ENCODE measurements around the gene DNAJC4. TPM values are rescaled to one million over a fixed set of nuclear protein-coding genes. Genes with fewer than 3 reads are reported as not detected.

DNAJC4 gene
- total RNA-seq, 1 donor from 2014 or later, result 3.9 TPM

- Histone ChIP-seq H3K4me3 (peak overlapping the region; percentile 80), H3K4me2 (peak overlapping the region; percentile 92), H2AFZ (replicated peaks) (no peak overlapping the region), H3K27ac (no peak overlapping the region), H4K20me1 (ENCODE audit: low read depth) (peaks cover 33% of the 10 kb centered on the region), H3K4me1 (peaks cover 41% of the 10 kb centered on the region), H3F3A (ENCODE audit: low read depth) (peaks cover 49% of the 10 kb centered on the region), H3K27me3 (peaks cover 6% of the 10 kb centered on the region), H3K36me3 (no peaks in the 10 kb centered on the region), H3K79me2 (ENCODE audit: low read depth) (peaks cover 25% of the 10 kb centered on the region), H3K9ac (no peak overlapping the region), H3K9me3 (ENCODE audit: low read depth) (no peaks in the 10 kb centered on the region)
- Mint-ChIP-seq H3K4me3 (peak overlapping the region; percentile 89), H3K9me3 (no peaks in the 10 kb centered on the region), H3K27me3 (ENCODE audit: insufficient read depth, low read depth) (peaks cover 15% of the 10 kb centered on the region), H3K36me3 (peaks cover 4% of the 10 kb centered on the region), H3K27ac (no peak overlapping the region), H3K4me1 (peaks cover 45% of the 10 kb centered on the region)
- no peak for DNase-seq (ENCODE audit: low spot score)
- TF ChIP-seq EZH2phosphoT487 (IDR thresholded peaks at IDR 0.05) (no peak), CTCF (IDR thresholded peaks at IDR 0.05) (no peak), EZH2 (IDR thresholded peaks at IDR 0.05) (no peak)
Measured at GRCh38 chr11:64249563-64250414, 19.4 kb downstream of the DNAJC4 start.

DNA sequence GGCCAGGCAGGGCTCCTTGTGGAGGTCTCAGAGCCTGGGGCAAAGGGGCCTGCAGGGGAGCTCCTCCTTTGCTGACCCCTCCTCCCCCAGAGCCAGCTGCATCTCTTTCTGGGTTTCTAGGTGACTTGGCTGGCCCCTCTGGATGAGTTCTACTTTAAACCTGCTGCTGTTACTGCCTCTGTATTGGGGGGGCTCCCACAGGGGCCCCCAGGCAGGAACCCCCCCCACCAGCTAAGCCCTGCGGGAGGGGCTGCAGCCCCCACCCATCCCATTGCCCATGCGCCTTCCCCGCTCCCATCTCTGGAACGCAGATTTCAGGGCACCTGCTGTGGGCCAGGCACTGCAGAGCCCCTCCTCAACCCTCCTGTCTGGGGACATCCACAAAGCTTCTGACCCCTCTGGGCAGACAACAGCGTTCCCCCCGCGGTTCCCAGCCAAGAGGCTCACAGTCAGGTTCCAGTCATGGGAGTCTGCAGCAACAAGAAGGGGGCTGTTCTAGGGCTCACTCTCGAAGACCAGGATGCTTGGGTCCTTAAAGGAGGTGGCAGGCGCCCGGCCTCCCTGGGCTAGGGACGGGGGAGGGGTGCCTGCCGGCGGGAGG is 20.2 kb downstream of the DNAJC4 start:
- peaks cover 45% of the 10 kb centered on the region for H3K4me1 Mint-ChIP-seq
- H3K9me3 Mint-ChIP-seq, result no peaks in the 10 kb centered on the region
- peaks cover 39% of the 10 kb centered on the region for H3K4me1 ChIP-seq
- H3K27me3 ChIP-seq, result peaks cover 6% of the 10 kb centered on the region
- H3K9ac ChIP-seq, result no peak overlapping the region
- peak overlapping the region; percentile 76 for H3K27ac Mint-ChIP-seq
- H4K20me1 ChIP-seq (ENCODE audit: low read depth), result peaks cover 27% of the 10 kb centered on the region
- DNase-seq (ENCODE audit: low spot score), result peak; percentile 64
- H3K27me3 Mint-ChIP-seq (ENCODE audit: insufficient read depth, low read depth), result peaks cover 15% of the 10 kb centered on the region
- H3K9me3 ChIP-seq (ENCODE audit: low read depth), result no peaks in the 10 kb centered on the region
- peak overlapping the region; percentile 81 for H2AFZ ChIP-seq (replicated peaks)
- no peak overlapping the region for H3K27ac ChIP-seq
- peak overlapping the region; percentile 89 for H3K4me3 Mint-ChIP-seq
- H3K36me3 Mint-ChIP-seq, result peaks cover 4% of the 10 kb centered on the region
- H3K4me2 ChIP-seq, result peak overlapping the region; percentile 92
- peaks cover 49% of the 10 kb centered on the region for H3F3A ChIP-seq (ENCODE audit: low read depth)
- peaks cover 20% of the 10 kb centered on the region for H3K79me2 ChIP-seq (ENCODE audit: low read depth)
- no peaks in the 10 kb centered on the region for H3K36me3 ChIP-seq
- peak overlapping the region; percentile 80 for H3K4me3 ChIP-seq
- TF ChIP-seq EZH2 (IDR thresholded peaks at IDR 0.05) (no peak), CTCF (IDR thresholded peaks at IDR 0.05) (no peak), EZH2phosphoT487 (IDR thresholded peaks at IDR 0.05) (no peak)

GRCh38 chr11:64251016-64251752 is 20.8 kb downstream of the DNAJC4 start, which contains the start of gene PLCB3:
TSS of gene PLCB3 (plus strand) at chr11:64251530. CDS start at chr11:64251650, 120 bp downstream.
- Mint-ChIP-seq H3K27me3 (ENCODE audit: insufficient read depth, low read depth) (peaks cover 17% of the 10 kb centered on the region), H3K27ac (peak within 1 kb of the TSS; percentile 76)
- H3K27ac ChIP-seq, result no peak within 1 kb of the TSS

More at GRCh38 chr11:64251016-64251752, 20.8 kb downstream of the DNAJC4 start, which contains the start of gene PLCB3:
- Mint-ChIP-seq H3K36me3 (peaks cover 4% of the 10 kb centered on the region), H3K4me3 (peak within 1 kb of the TSS; percentile 95), H3K4me1 (peaks cover 45% of the 10 kb centered on the region), H3K9me3 (no peaks in the 10 kb centered on the region)
- Histone ChIP-seq H4K20me1 (ENCODE audit: low read depth) (peaks cover 25% of the 10 kb centered on the region), H3K9me3 (ENCODE audit: low read depth) (no peaks in the 10 kb centered on the region), H3K79me2 (ENCODE audit: low read depth) (peaks cover 14% of the 10 kb centered on the region), H3K27me3 (peaks cover 6% of the 10 kb centered on the region), H3K4me2 (peak within 1 kb of the TSS; percentile 92), H3K4me3 (peak within 1 kb of the TSS; percentile 80), H3K36me3 (no peaks in the 10 kb centered on the region), H3F3A (ENCODE audit: low read depth) (peaks cover 49% of the 10 kb centered on the region), H3K9ac (peak within 1 kb of the TSS; percentile 36), H2AFZ (replicated peaks) (peak within 1 kb of the TSS; percentile 87), H3K4me1 (peaks cover 38% of the 10 kb centered on the region)
- DNase-seq (ENCODE audit: low spot score), result peak; percentile 83
- TF ChIP-seq EZH2 (IDR thresholded peaks at IDR 0.05) (no peak), CTCF (IDR thresholded peaks at IDR 0.05) (peak; percentile 67), EZH2phosphoT487 (IDR thresholded peaks at IDR 0.05) (no peak)
